DOHH2 (cell line): Measurements from ENCODE around the gene RPL35.

Experiments
- CTCF ChIP-seq: fragments of 200-600 bp; sonication (generic); IDR thresholded peaks from one replicate; pipeline ENCODE4 v1.5.1; 2014; ENCODE audit warnings: antibody characterized with exemption, mild to moderate bottlenecking, low read depth, low read length; ENCODE audit not compliant: poor library complexity, severe bottlenecking
- EZH2phosphoT487 ChIP-seq: fragments of 200-600 bp; sonication (generic); IDR thresholded peaks from 2 replicates; pipeline ENCODE4 v1.6.1; 2017; ENCODE audit warnings: borderline replicate concordance, mild to moderate bottlenecking, antibody characterized with exemption, low read length, moderate library complexity, mixed read lengths

- TF ChIP-seq CTCF (no peak), EZH2phosphoT487 (no peak)
Measured at GRCh38 chr9:124854161-124854560, 7.6 kb downstream of the RPL35 start.
